ENCODE measurements around the gene KLHL33. TPM values are rescaled to one million over a fixed set of nuclear protein-coding genes. Genes with fewer than 3 reads are reported as not detected.

Gene KLHL33
- total RNA-seq, 1 experiment from 2014 or later = not detected

DNA sequence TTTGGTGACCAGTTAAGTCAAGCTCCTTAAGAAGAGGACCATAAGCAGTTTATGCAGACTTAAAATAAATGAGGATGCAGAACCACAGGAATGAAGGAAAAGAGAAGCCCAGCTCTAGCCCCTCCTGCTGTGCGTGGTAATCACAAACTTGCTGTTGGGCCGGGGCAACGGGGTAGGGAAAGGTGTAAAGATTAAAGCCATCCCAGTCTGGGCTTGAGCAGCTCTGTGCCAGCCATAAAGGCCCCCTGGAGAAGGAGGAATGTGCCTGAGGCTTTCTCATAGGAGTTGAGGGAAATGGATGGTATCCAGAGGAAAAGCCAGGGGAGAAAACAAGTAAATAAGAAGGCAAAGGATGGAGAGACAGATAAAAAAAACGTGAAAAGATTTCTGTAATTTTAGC lies 47.8 kb downstream of the KLHL33 start:
- H2AFZ ChIP-seq (ENCODE audit: low read length) = no peak overlapping the region
- no peak for ATAC-seq
- BruUV-seq (replicated peaks) = no TSS peak
- H3K9me2 ChIP-seq (replicated peaks; ENCODE audit: low read length) = no peaks in the 10 kb centered on the region
- H3F3A ChIP-seq (ENCODE audit: low read length, unreplicated experiment) = no peaks in the 10 kb centered on the region
- H3K4me3 ChIP-seq (ENCODE audit: low read length) = no peak overlapping the region
- ChIA-PET CTCF (no interaction called here), POLR2A (ENCODE audit: unreplicated experiment) (no interaction called here)
- H3K27me3 ChIP-seq (ENCODE audit: low read length) = no peaks in the 10 kb centered on the region
- H3K9me3 ChIP-seq (ENCODE audit: low read length) = no peaks in the 10 kb centered on the region
- no peak for DNase-seq
- no peak overlapping the region for H3K9ac ChIP-seq (ENCODE audit: low read length)
- peaks cover 20% of the 10 kb centered on the region for H3K36me3 ChIP-seq (ENCODE audit: low read depth, low read length)
- intact Hi-C loops (cut with micrococcal nuclease) = no loop called here
- H3K4me2 ChIP-seq (ENCODE audit: low read length) = no peak overlapping the region
- no peaks in the 10 kb centered on the region for H4K20me1 ChIP-seq (ENCODE audit: low read length)
- H3K79me2 ChIP-seq (ENCODE audit: low read length) = no peaks in the 10 kb centered on the region
- H3K27ac ChIP-seq (ENCODE audit: low read length) = no peak overlapping the region
- TF ChIP-seq, protein P1, sequence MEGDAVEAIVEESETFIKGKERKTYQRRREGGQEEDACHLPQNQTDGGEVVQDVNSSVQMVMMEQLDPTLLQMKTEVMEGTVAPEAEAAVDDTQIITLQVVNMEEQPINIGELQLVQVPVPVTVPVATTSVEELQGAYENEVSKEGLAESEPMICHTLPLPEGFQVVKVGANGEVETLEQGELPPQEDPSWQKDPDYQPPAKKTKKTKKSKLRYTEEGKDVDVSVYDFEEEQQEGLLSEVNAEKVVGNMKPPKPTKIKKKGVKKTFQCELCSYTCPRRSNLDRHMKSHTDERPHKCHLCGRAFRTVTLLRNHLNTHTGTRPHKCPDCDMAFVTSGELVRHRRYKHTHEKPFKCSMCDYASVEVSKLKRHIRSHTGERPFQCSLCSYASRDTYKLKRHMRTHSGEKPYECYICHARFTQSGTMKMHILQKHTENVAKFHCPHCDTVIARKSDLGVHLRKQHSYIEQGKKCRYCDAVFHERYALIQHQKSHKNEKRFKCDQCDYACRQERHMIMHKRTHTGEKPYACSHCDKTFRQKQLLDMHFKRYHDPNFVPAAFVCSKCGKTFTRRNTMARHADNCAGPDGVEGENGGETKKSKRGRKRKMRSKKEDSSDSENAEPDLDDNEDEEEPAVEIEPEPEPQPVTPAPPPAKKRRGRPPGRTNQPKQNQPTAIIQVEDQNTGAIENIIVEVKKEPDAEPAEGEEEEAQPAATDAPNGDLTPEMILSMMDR (conservative IDR thresholded peaks at IDR 0.05; ENCODE audit: low read depth, low read length) = no peak
- no peak for TF ChIP-seq EZH2 (IDR thresholded peaks at IDR 0.05; ENCODE audit: low read length, unreplicated experiment)
- no peak for TF ChIP-seq EZH2phosphoT487 (IDR thresholded peaks at IDR 0.05; ENCODE audit: borderline replicate concordance, low read length)
- no peaks in the 10 kb centered on the region for H3K4me1 ChIP-seq (ENCODE audit: insufficient read depth, low read length)

DNA sequence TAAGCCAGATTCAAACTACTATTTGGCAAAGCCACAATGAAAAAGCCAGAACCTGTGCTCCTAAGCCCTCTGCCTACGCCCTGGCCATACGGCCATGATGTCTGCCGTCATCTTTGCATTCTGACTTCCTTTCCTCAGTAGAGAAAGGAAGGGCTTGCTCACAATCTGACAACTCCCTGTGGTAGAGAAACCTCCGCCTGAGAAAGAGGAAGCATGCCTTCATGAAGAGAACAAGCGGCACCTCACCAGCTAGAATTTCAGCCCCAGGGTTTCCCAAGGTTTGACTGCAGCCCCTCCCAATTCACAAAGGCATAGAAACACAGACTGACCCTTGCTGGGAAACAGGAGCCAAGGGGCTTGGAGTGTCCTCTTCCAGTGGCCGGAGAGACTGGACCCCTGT lies 48.4 kb downstream of the KLHL33 start:
- ChIA-PET POLR2A (ENCODE audit: unreplicated experiment) (no interaction called here), CTCF (no interaction called here)
- Histone ChIP-seq H4K20me1 (ENCODE audit: low read length) (no peaks in the 10 kb centered on the region), H3K4me2 (ENCODE audit: low read length) (no peak overlapping the region), H3K4me1 (ENCODE audit: insufficient read depth, low read length) (no peaks in the 10 kb centered on the region), H3F3A (ENCODE audit: low read length, unreplicated experiment) (no peaks in the 10 kb centered on the region), H3K27ac (ENCODE audit: low read length) (no peak overlapping the region), H3K36me3 (ENCODE audit: low read depth, low read length) (peaks cover 19% of the 10 kb centered on the region), H2AFZ (ENCODE audit: low read length) (no peak overlapping the region), H3K27me3 (ENCODE audit: low read length) (no peaks in the 10 kb centered on the region), H3K4me3 (ENCODE audit: low read length) (no peak overlapping the region), H3K9ac (ENCODE audit: low read length) (no peak overlapping the region), H3K9me3 (ENCODE audit: low read length) (no peaks in the 10 kb centered on the region), H3K79me2 (ENCODE audit: low read length) (no peaks in the 10 kb centered on the region), H3K9me2 (replicated peaks; ENCODE audit: low read length) (no peaks in the 10 kb centered on the region)
- intact Hi-C loops (cut with micrococcal nuclease) = no loop called here
- DNase-seq (no peak), ATAC-seq (no peak)
- TF ChIP-seq, protein P1 (conservative IDR thresholded peaks at IDR 0.05; ENCODE audit: low read depth, low read length) = no peak
- TF ChIP-seq EZH2 (IDR thresholded peaks at IDR 0.05; ENCODE audit: low read length, unreplicated experiment) (no peak), EZH2phosphoT487 (IDR thresholded peaks at IDR 0.05; ENCODE audit: borderline replicate concordance, low read length) (no peak)
- no TSS peak for BruUV-seq (replicated peaks)

DNA sequence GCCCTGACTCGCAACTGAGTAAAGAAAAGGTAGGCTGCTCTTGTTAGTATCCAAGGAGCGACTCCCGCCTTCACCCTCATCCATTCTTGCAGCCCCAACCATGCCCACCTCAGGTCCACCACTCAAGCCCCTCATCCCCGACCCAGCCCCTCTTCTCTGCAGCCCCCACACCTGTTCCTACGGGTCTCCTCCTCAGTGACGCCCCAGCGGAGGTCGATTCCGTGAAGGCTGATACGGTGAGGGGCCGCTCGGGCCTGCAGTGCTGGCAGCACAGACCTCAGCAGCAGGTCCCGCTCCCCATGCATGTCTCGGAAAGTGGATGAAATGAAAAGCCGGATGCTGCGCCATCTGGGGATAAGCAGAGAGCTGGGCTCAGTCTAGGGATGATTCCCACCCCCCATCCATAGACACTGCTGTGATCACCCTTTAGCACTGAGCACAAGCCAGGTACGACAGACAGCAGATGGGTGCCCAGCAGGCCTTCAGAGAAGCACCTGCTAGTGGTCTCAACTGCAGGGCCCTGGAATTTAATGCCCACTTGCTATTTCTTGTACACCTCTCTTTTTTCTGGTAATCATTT lies 49.6 kb downstream of the KLHL33 start:
- CTCF ChIA-PET = no interaction called here
- TF ChIP-seq EZH2 (IDR thresholded peaks at IDR 0.05; ENCODE audit: low read length, unreplicated experiment) (no peak), EZH2phosphoT487 (IDR thresholded peaks at IDR 0.05; ENCODE audit: borderline replicate concordance, low read length) (no peak)
- TF ChIP-seq, protein P1 (conservative IDR thresholded peaks at IDR 0.05; ENCODE audit: low read depth, low read length) = no peak
- Histone ChIP-seq H3K27me3 (ENCODE audit: low read length) (no peaks in the 10 kb centered on the region), H3K9me3 (ENCODE audit: low read length) (no peaks in the 10 kb centered on the region), H3K4me1 (ENCODE audit: insufficient read depth, low read length) (no peaks in the 10 kb centered on the region), H4K20me1 (ENCODE audit: low read length) (no peaks in the 10 kb centered on the region), H3K9ac (ENCODE audit: low read length) (no peak overlapping the region), H3K4me3 (ENCODE audit: low read length) (no peak overlapping the region), H3K9me2 (replicated peaks; ENCODE audit: low read length) (no peaks in the 10 kb centered on the region), H3K79me2 (ENCODE audit: low read length) (no peaks in the 10 kb centered on the region), H2AFZ (ENCODE audit: low read length) (no peak overlapping the region), H3F3A (ENCODE audit: low read length, unreplicated experiment) (no peaks in the 10 kb centered on the region), H3K27ac (ENCODE audit: low read length) (no peak overlapping the region), H3K4me2 (ENCODE audit: low read length) (no peak overlapping the region), H3K36me3 (ENCODE audit: low read depth, low read length) (peaks cover 14% of the 10 kb centered on the region)
- ATAC-seq = no peak
- BruUV-seq (replicated peaks) = no TSS peak
- no peak for DNase-seq
- intact Hi-C loops (cut with micrococcal nuclease) = no loop called here
- POLR2A ChIA-PET (ENCODE audit: unreplicated experiment) = no interaction called here
